NCI-H146 (cell line): ENCODE results near the gene LITAF.
"Not testable (repeated sequence)": the region's sequence is repeated elsewhere in the genome, so short reads cannot be mapped to it uniquely, and the experiment has no call there.

ENCODE experiments used
- DNase-seq: peaks from one replicate; lab custom pipeline; 2025; lab: John Stamatoyannopoulos, UW

Gene LITAF

DNA sequence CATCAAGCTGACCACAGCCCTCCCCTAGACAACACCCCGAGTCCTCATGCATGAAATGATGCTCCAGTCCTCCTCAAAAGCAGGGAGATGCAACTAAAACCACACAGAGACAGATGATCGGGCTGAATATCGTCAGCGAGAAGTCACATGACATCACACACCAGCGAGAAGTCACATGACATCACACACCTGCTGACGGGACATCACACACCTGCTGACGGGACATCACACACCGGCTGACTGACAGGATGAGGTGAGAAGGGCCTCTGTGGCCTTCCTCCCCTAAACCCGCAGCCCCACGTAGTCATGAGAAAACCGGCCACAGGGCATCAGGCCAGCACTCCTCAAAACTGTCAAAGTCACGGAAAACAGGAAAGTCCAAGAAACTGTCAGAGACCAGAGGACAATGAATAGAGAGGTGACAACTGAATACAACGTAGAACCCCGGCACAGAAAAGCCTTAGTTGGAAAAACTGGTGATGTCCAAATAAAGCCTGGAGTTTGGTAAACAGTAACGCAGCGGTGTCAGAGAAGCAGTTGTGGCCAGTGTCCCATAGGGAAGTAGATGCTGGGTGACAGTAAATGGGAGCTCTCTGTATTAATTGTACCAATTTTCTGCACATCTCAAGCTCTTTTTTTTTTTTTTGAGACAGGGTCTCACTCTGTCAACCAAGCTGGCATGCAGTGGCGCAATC is 14.3 kb downstream of the LITAF start:
- DNase-seq = no peak

DNA sequence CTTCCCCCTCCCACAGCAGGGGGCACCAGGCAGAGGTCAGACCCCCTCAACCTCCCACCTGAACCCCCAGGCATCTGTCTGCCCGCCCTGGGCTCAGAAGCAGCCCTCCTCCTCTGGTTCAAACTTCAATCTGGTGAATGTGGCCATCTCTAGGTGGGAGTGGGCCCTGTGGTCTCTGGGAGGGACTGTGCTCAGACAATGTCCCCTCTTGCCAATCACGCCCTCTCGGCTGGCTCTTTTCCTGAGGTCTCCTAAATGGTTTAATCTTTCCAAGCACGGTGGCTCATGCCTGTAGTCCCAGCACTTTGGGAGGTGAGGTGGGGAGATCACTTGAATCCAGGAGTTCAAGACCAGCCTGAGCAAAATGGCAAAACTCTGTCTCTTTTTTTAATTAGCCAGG is 15.2 kb downstream of the LITAF start:
- no peak for DNase-seq

DNA sequence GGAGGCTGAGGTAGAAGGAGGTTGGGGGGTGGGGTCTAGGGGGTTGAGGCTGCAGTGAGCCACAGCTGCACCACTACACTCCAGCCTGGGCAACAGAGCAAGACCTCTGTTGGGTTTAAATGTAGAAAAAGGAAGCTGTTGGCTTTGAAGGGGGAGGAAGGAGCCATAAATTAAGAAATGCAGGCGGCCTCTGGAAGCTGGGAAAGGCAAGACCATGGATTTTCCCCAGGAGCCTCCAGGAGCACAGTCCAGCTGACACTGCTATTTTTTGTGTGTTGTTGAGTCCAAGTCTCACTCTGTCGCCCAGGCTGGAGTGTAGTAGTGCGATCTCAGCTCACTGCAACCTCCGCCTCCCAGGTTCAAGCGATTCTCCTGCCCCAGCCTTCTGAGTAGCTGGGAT is 15.9 kb downstream of the LITAF start:
- DNase-seq = no peak

- no peak for DNase-seq
Measured at GRCh38 chr16:11570258-11570657, 16.5 kb downstream of the LITAF start.

GRCh38 chr16:11566398-11566797 is 20.3 kb downstream of the LITAF start:
- no peak for DNase-seq

GRCh38 chr16:11565665-11566064 is 21.1 kb downstream of the LITAF start:
- DNase-seq = no peak

DNA sequence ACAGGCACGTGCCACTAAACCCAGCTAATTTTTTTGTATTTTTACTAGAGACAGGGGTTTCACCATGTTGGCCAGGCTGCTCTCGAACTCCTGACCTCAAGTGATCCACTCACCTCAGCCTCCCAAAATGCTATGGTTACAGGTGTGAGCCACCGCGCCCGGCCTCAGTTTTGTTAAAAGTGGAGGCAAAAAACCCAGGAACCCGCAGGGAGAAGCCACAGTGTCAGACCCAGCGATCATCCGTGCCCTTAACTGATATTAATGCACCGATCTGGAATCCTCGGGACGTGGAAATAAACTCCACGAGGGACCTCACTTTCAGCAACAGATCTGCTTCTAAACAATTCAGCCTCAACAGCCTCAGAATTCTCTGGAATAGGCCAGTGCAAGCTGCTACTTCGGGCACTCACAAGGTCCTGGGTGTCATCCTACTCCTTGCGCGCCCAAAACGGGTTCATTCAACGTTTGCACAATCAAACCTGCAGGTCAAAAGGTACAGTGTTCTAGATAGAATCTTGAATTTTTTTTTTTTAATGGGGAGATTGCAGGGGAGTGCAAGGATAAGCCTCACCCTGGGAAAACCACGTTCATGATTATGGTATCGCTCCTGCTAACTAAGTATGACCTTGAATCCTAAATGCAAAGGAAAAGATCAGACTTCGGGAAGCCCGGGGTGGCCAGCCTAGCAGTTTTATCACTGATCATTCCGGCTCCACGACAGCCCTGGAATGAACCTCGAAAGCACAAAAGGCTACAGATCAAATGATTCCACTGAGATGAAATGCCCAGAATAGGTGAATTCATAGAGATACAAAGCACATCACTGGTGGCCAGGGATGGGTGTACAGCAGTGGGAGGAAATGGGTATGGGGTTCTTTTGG is 22.4 kb downstream of the LITAF start:
- no peak for DNase-seq

DNA sequence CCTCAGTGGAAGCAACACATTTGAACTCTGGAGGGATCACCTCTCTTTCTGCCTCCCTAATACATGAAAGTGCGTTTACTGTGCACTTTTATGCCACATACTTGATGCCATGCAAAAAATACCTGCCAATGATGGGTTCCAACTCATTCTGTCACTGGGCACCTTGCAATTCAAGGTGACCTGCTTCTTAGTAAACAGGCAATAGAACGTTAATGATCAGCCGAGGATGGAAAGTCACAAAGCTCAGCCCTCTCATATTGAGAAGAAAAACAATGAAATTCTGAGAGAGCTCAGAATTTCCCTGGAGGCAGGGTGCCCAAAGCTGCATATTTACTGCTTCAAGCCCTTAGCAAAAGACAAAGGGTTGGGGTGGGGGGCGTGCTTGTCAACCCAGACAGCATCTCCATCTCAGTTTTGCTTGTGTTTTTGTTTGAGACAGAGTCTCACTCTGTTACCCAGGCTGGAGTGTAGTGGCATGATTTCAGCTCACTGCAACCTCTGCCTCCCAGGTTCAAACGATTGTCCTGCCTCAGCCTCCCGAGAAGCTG is 23.2 kb downstream of the LITAF start:
- DNase-seq = no peak

DNA sequence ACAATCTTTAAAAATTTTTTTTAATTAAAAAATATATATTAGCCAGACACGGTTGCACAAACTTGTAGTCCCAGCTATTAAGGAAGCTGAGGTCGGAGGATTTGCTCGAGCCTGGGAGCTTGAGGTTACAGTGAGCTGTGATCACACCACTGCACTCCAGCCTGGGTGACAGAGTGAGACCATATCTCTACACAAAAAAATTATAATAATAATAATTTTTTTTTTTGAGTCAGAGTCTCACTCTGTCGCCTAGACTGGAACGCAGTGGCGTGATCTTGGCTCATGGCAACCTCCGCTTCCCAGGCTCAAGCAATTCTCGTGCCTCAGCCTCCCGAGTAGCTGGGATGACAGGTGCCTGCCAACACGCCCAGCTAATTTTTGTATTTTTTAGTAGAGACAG is 23.8 kb downstream of the LITAF start:
- DNase-seq = no peak

GRCh38 chr16:11562411-11562810 is 24.3 kb downstream of the LITAF start:
- no peak for DNase-seq

DNA sequence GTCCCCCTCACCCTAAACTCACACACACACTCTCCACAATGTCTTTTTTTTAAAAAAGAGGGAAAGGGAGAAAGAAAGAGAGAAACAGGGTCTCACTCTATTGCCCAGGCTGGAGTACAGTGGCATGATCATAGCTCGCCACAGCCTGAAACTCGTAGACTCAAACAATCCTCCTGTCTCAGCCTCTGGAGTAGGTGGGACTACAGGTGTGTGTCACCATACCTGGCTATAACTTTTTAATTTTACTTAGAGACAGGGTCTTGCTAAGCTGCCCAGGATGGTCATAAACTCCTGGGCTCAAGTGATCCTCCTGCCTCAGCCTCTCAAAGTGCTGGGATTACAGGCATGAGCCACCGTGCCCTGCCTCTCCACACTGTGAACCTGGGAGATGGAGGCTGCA is 24.9 kb downstream of the LITAF start:
- DNase-seq = no peak

GRCh38 chr16:11561454-11561805 is 25.3 kb downstream of the LITAF start:
- no peak for DNase-seq

DNA sequence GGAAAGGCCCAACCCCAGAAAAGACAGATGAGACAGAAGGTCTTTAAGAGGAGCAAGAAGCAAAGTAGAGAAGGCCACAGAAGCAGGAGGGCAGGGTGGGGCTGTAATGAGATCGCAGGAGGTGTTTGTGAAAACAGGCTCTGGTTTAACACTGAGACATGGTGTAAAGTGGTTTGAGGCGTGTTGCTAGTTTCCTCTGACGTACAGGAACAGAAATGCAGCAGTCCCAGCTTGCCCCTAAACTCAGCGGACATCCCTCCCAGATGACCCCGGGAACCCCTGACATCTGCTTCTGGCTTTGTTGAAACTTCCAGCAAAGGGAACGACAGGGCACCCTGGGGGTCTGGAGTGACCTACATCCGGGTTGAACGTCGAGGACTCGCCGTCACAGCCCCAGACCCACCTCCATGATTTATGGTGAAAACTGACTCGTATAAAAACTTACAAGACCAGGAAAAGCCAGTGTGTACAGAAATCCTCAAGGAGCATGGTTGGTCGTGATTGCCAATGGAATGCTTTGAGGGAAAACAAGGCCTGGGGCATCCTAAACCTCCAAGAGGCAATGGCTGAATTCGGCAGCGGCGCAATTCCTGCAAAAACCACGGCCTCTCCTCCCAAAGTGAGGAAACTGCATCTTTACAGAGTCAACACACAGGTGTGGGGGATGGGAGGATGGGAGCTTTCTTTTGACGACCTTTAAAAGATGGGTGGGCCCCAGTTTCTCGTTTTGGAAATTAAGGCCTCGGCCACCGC is 25.8 kb downstream of the LITAF start:
- DNase-seq = no peak

DNA sequence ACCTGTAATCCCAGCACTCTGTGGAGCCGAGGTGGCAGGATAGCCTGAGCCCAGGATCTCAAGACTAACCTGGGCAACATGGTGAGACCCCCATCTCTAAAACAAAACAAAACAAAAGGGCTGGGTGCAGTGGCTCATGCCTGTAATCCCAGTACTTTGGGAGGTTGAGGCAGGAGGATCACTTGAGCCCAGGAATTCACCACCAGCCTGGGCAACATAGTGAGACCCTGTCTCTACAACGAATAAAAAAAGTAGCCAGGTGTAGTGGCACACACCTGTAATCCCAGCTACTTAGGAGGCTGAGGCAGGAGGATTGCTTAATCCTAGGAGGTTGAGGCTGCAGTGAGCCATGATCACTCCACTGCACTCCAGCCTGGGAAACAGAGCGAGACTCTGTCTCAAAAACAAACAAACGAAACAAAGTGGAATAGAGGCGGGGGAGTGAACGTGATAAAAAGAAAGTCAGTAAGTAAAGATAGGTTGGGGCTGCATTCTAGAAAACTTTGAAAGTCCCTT is 28.4 kb downstream of the LITAF start:
- DNase-seq = not testable (repeated sequence)

DNA sequence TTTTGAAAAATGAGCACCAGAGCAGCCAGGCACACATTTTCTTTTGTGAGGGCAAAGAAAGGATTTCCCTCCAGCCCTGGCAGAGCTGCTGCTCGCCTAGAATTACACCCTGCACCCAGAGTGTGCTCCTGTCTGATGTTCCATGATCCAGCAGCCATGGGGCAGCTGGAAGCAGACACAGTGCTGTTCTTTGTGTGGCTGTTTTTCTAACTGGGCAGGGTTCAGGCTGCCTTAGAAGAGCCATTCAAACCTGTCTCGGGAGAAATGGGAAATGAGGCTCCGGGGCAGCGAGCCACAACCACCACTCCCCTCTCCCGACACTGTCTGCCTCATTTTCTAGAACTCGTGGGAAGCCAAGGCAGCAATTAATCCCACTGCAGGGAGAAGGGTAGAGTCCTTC is 28.9 kb downstream of the LITAF start:
- no peak for DNase-seq

- DNase-seq = no peak
Measured at GRCh38 chr16:11556945-11557720, 29.6 kb downstream of the LITAF start.

DNA sequence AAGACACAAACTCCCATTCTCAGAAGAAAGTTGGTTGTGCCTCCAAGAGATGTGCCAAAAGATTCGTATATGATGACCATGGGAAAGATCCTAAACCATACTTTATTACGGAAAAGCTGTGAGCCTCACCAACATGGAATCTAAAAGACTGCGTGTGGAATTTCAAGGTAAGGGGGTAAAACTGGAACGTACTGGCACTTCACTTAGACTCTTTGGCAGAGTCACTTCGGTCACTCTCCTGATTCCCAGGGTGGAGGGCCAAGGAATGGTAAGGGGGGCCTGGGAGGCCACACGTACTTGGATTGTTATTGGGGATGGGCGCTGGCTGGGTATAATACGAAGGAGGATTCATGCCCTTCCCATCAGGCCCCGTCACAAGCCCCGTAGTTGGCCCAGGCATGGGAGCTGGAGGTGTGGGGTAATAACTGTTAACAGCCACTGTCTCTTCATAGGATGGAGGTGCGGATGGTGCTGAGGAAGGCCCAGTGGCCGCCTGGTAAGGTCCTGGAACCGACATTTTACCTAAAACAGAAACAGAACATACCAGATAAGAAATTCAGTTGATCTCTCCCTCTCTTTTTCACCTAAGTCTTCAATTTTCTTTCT is 30.4 kb downstream of the LITAF start:
- DNase-seq = no peak

DNA sequence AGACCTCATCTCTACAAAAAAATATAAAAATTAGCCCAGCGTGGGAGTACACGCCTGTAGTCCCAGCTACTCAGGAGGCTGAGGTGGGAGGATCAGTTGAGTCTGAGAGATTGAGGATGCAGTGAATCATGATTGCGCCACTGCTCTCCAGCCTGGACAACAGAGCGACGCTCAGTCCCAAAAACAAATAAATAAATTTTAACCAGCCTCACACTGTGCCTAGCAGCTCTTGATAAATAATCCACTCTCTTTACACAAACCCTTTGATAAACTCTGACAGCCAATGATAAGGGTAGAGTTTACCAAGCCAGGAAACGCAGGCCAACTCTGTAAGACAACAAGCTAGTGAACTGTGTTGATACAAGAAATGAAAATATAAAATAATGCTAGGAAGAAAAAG is 32.7 kb downstream of the LITAF start:
- DNase-seq = no peak

- DNase-seq = no peak
Measured at GRCh38 chr16:11553371-11553770, 33.3 kb downstream of the LITAF start.

GRCh38 chr16:11552440-11552839 is 34.3 kb downstream of the LITAF start:
- DNase-seq = peak; percentile 62

DNA sequence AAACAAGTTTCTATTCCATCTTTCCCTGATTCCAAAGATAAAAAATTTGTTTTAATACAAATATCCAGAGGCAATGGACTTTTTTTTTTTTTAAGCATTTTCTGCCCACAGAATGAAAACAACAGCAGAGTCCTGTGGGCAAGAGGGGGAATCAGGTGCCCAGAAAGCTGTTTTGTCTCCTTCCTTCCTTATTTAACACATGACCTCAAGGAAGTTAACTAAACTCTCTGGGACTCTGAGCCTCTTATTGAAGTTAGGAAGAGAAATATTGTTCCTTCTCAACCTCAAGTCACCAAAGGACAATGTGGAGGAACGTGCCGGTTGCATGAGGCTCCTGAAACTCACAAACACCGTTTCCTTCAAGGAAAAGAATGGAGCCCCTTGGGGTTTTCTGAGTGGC is 34.9 kb downstream of the LITAF start:
- DNase-seq = no peak
